Small intestine (tissue), 7 donors: ENCODE data around the gene KLF1. TPM values are rescaled to one million over a fixed set of nuclear protein-coding genes. Genes with fewer than 3 reads are reported as not detected.

ENCODE experiments used
- DNase-seq, 2 donors: peaks; one replicate each; pipeline versions ENCODE4 v3.0.0 to v3.0.0-alpha.2; 2013
- FAIRE-seq: peaks from 2 replicates; lab custom pipeline; 2012; peaks lifted over from hg19 to GRCh38; lab: Jason Lieb, UNC
- H3K27ac ChIP-seq, 3 donors: one replicate each; pipeline ENCODE4 v1.5.1; 2013; ENCODE audit warnings: low read length in 2 of 3, mild to moderate bottlenecking in 2 of 3, control low read depth in 1 of 3, inconsistent platforms in 1 of 3, low read depth in 1 of 3, moderate library complexity in 1 of 3
- H3K27me3 ChIP-seq, 3 donors: one replicate each; pipeline ENCODE4 v1.6.1; 2013; ENCODE audit warnings: low read length in 3 of 3, inconsistent platforms in 1 of 3; ENCODE audit not compliant: control insufficient read depth in 3 of 3, insufficient read depth in 3 of 3
- H3K36me3 ChIP-seq, 3 donors: one replicate each; pipeline ENCODE4 v1.6.1; 2013; ENCODE audit warnings: low read length in 3 of 3, inconsistent platforms in 1 of 3, low read depth in 1 of 3, mild to moderate bottlenecking in 1 of 3, moderate library complexity in 1 of 3; ENCODE audit not compliant: control insufficient read depth in 3 of 3, insufficient read depth in 2 of 3
- H3K4me1 ChIP-seq, 3 donors: one replicate each; pipeline ENCODE4 v1.6.1; 2013; ENCODE audit warnings: low read length in 2 of 3, inconsistent platforms in 1 of 3, low read depth in 1 of 3, mild to moderate bottlenecking in 1 of 3, moderate library complexity in 1 of 3; ENCODE audit not compliant: control insufficient read depth in 3 of 3, insufficient read depth in 2 of 3
- H3K4me3 ChIP-seq, 3 donors: one replicate each; pipeline ENCODE4 v1.5.1; 2013; ENCODE audit warnings: low read length in 3 of 3, control low read depth in 1 of 3, inconsistent platforms in 1 of 3, low read depth in 1 of 3, mild to moderate bottlenecking in 1 of 3, moderate library complexity in 1 of 3
- H3K9me3 ChIP-seq, 2 donors: one replicate each; pipeline ENCODE4 v1.6.1; 2013; ENCODE audit warnings: low read depth in 1 of 2, low read length in 1 of 2; ENCODE audit not compliant: control insufficient read depth in 2 of 2, insufficient read depth in 1 of 2
- WGBS, 3 donors: extraction: QIAGEN DNeasy Blood & Tissue Kit; methylation state at CpG; one replicate each; pipeline ENCODE4 v1.1.7; 2013; 5-methylcytosine and 5-hydroxymethylcytosine counted together
- polyA plus RNA-seq, 4 donors: library from polyadenylated mRNA; stranded (reverse) in 3 of 4; unstranded in 1 of 4; fragments of 200-250 nt in 3 of 4; fragments of 120-200 nt in 1 of 4; gene quantifications; one replicate each; pipeline versions ENCODE4 v1.2.1 to v1.2.3, GENCODE V29; 2013
- donor health status: healthy with polysubstance abuse.
- donor health status: control.
- donor health status: control.
- donor health status: Bipolar disorder and iron deficiency.
- donor health status: healthy.

KLF1 gene
- polyA plus RNA-seq, 4 donors, result 0.09 to 0.13 TPM; not detected in 2

GRCh38 chr19:12838886-12839756, 47.9 kb downstream of the KLF1 start:
- Histone ChIP-seq H3K27ac (no peak overlapping the region), H3K4me1 (peaks cover 0 to 8% (median 0%) of the 10 kb centered on the region in 3 donors), H3K4me3 (peak overlapping the region in 2 of 3 donors; percentile 18 to 31), H3K27me3 (peaks cover 3 to 87% (median 59%) of the 10 kb centered on the region in 3 donors), H3K9me3 (peaks cover 0 to 5% of the 10 kb centered on the region in 2 donors), H3K36me3 (no peaks in the 10 kb centered on the region)
- 15 to 24% (median 15%) methylated on average over 19 to 21 of the region's 21 CpGs for WGBS, 3 donors
- FAIRE-seq (no peak), DNase-seq (no peak)

GRCh38 chr19:12838182-12838885, 48.7 kb downstream of the KLF1 start, which contains the start of gene MAST1:
Gene MAST1 (plus strand): TSS chr19:12838515. CDS start chr19:12838573, 58 bp downstream.
- Histone ChIP-seq H3K9me3 (peaks cover 0 to 5% of the 10 kb centered on the region in 2 donors), H3K4me1 (peaks cover 0 to 8% (median 2%) of the 10 kb centered on the region in 3 donors), H3K27ac (no peak within 1 kb of the TSS), H3K36me3 (no peaks in the 10 kb centered on the region), H3K27me3 (peaks cover 3 to 89% (median 60%) of the 10 kb centered on the region in 3 donors), H3K4me3 (peak within 1 kb of the TSS in 2 of 3 donors; percentile 18 to 31)
- no peak for FAIRE-seq
- 1% methylated on average over 30 to 69 of the region's 69 CpGs for WGBS, 3 donors
- peak; percentile 29 to 72 for DNase-seq

- Histone ChIP-seq H3K36me3 (no peaks in the 10 kb centered on the region), H3K27ac (no peak overlapping the region), H3K4me1 (peaks cover 0 to 8% (median 7%) of the 10 kb centered on the region in 3 donors), H3K9me3 (peaks cover 0 to 5% of the 10 kb centered on the region in 2 donors), H3K27me3 (peaks cover 3 to 96% (median 66%) of the 10 kb centered on the region in 3 donors), H3K4me3 (no peak overlapping the region)
- WGBS, 3 donors, result 41 to 66% (median 55%) methylated on average over 4 of the region's 4 CpGs
- DNase-seq (no peak), FAIRE-seq (no peak)
Observed at GRCh38 chr19:12837225-12837624, 49.8 kb downstream of the KLF1 start.

- 3 to 6% (median 5%) methylated on average over 6 of the region's 6 CpGs for WGBS, 3 donors
- FAIRE-seq (no peak), DNase-seq (no peak)
- Histone ChIP-seq H3K4me3 (no peak overlapping the region), H3K36me3 (no peaks in the 10 kb centered on the region), H3K27ac (no peak overlapping the region), H3K27me3 (peaks cover 3 to 93% (median 61%) of the 10 kb centered on the region in 3 donors), H3K4me1 (peaks cover 0 to 8% (median 7%) of the 10 kb centered on the region in 3 donors), H3K9me3 (peaks cover 0 to 5% of the 10 kb centered on the region in 2 donors)
Observed at GRCh38 chr19:12836529-12836863, 50.5 kb downstream of the KLF1 start.

GRCh38 chr19:12834976-12835757, 51.8 kb downstream of the KLF1 start:
- WGBS, 3 donors, result 6 to 11% (median 7%) methylated on average over 36 to 39 of the region's 39 CpGs
- DNase-seq (peak; percentile 30 to 39), FAIRE-seq (no peak)
- H3K4me1 ChIP-seq, result peaks cover 0 to 7% (median 4%) of the 10 kb centered on the region in 3 donors
- H3K27me3 ChIP-seq, result peaks cover 3 to 88% (median 57%) of the 10 kb centered on the region in 3 donors
- no peak overlapping the region for H3K4me3 ChIP-seq
- H3K36me3 ChIP-seq, result no peaks in the 10 kb centered on the region
- H3K9me3 ChIP-seq, result peaks cover 0 to 5% of the 10 kb centered on the region in 2 donors
- H3K27ac ChIP-seq, result no peak overlapping the region

- no peak for DNase-seq
- Histone ChIP-seq H3K36me3 (no peaks in the 10 kb centered on the region), H3K9me3 (peaks cover 0 to 5% of the 10 kb centered on the region in 2 donors), H3K27ac (no peak within 1 kb of the TSS), H3K27me3 (peaks cover 3 to 83% (median 57%) of the 10 kb centered on the region in 3 donors), H3K4me3 (peak within 1 kb of the TSS in 1 of 3 donors; percentile 56), H3K4me1 (peaks cover 0 to 7% (median 4%) of the 10 kb centered on the region in 3 donors)
- FAIRE-seq, result no peak
- 9 to 16% (median 10%) methylated on average over 20 of the region's 20 CpGs for WGBS, 3 donors
Observed at GRCh38 chr19:12834566-12834943, 52.4 kb downstream of the KLF1 start, which contains the start of gene RTBDN. Gene RTBDN (minus strand): TSS chr19:12834579. CDS start chr19:12829979, 4,600 bp downstream.
